SK-N-SH treated with all-trans-retinoic acid at 6 μM for 48 hours (cell line): Measurements from ENCODE around the gene ZNF850.
A peak's percentile ranks its signal among the peaks of the same experiment; 100 is the strongest.

Source experiments
- ATAC-seq: fragments of 200-7000 bp; cut with Tn5 transposase; 3 replicates; pipeline ENCODE4 v1.9.1; 2020; ENCODE audit warnings: mild to moderate bottlenecking, moderate library complexity
- BACH2 ChIP-seq: fragments of 250-450 bp; sonication (Bioruptor Pico); IDR thresholded peaks from 2 replicates; pipeline ENCODE4 v1.9.0; 2021; ENCODE audit warnings: mild to moderate bottlenecking, borderline replicate concordance
- CREB5 ChIP-seq: fragments of 250-450 bp; sonication (Bioruptor Pico); IDR thresholded peaks from 2 replicates; pipeline ENCODE4 v1.5.1; 2020; ENCODE audit warnings: low read depth, mild to moderate bottlenecking, moderate library complexity
- CSDC2 ChIP-seq: fragments of 250-450 bp; sonication (Bioruptor Pico); IDR thresholded peaks from 2 replicates; pipeline ENCODE4 v1.5.0; 2020; ENCODE audit warnings: mild to moderate bottlenecking, moderate library complexity
- ESRRG ChIP-seq: fragments of 250-450 bp; sonication (Bioruptor Pico); IDR thresholded peaks from 2 replicates; pipeline ENCODE4 v1.6.1; 2021; ENCODE audit warnings: mild to moderate bottlenecking
- GLIS3 ChIP-seq: fragments of 250-450 bp; sonication (Bioruptor Pico); IDR thresholded peaks from 2 replicates; pipeline ENCODE4 v1.5.0; 2020; ENCODE audit warnings: mild to moderate bottlenecking, moderate library complexity
- ISL1 ChIP-seq: fragments of 250-450 bp; sonication (Bioruptor Pico); IDR thresholded peaks from 2 replicates; pipeline ENCODE4 v2.1.2; 2022; ENCODE audit warnings: mild to moderate bottlenecking, moderate library complexity
- OSR1 ChIP-seq: fragments of 250-450 bp; sonication (Bioruptor Pico); IDR thresholded peaks from 2 replicates; pipeline ENCODE4 v1.8.0; 2022; ENCODE audit warnings: moderate library complexity, mild to moderate bottlenecking, inconsistent platforms
- PATZ1 ChIP-seq: fragments of 250-450 bp; sonication (Bioruptor Pico); IDR thresholded peaks from 2 replicates; pipeline ENCODE4 v1.8.0; 2020; ENCODE audit warnings: mild to moderate bottlenecking, moderate library complexity, borderline replicate concordance
- POU6F1 ChIP-seq: fragments of 250-450 bp; sonication (Bioruptor Pico); IDR thresholded peaks from 2 replicates; pipeline ENCODE4 v1.8.0; 2021; ENCODE audit warnings: low read depth, mild to moderate bottlenecking, moderate library complexity, borderline replicate concordance
- PPARA ChIP-seq: fragments of 250-450 bp; sonication (Bioruptor Pico); IDR thresholded peaks from 2 replicates; pipeline ENCODE4 v1.5.0; 2020; ENCODE audit warnings: mild to moderate bottlenecking, borderline replicate concordance
- SNAI2 ChIP-seq: fragments of 250-450 bp; sonication (Bioruptor Pico); IDR thresholded peaks from 2 replicates; pipeline ENCODE4 v1.5.0; 2020; ENCODE audit warnings: mild to moderate bottlenecking, moderate library complexity
- TCF4 ChIP-seq: fragments of 250-450 bp; sonication (Bioruptor Pico); IDR thresholded peaks from 2 replicates; pipeline ENCODE4 v1.8.0; 2021; ENCODE audit warnings: mild to moderate bottlenecking, moderate library complexity, borderline replicate concordance
- TOX ChIP-seq: fragments of 250-450 bp; sonication (Bioruptor Pico); IDR thresholded peaks from 2 replicates; pipeline ENCODE4 v1.8.0; 2021; ENCODE audit warnings: mild to moderate bottlenecking, moderate library complexity, borderline replicate concordance
- TSHZ2 ChIP-seq: fragments of 250-450 bp; sonication (Bioruptor Pico); IDR thresholded peaks from 2 replicates; pipeline ENCODE4 v1.5.0; 2020; ENCODE audit warnings: mild to moderate bottlenecking, moderate library complexity
- ZC3H10 ChIP-seq: fragments of 250-450 bp; sonication (Bioruptor Pico); IDR thresholded peaks from 2 replicates; pipeline ENCODE4 v1.5.1; 2021; ENCODE audit warnings: mild to moderate bottlenecking, moderate library complexity
- ZFP3 ChIP-seq: fragments of 250-450 bp; sonication (Bioruptor Pico); IDR thresholded peaks from 2 replicates; pipeline ENCODE4 v1.5.0; 2020; ENCODE audit warnings: mild to moderate bottlenecking, moderate library complexity
- ZFP30 ChIP-seq: fragments of 450-650 bp; formaldehyde crosslinking; IDR thresholded peaks from 2 replicates; pipeline ENCODE4 v1.5.0; 2022; ENCODE audit warnings: mild to moderate bottlenecking, moderate library complexity
- ZNF70 ChIP-seq: fragments of 450-650 bp; formaldehyde crosslinking; IDR thresholded peaks from 2 replicates; pipeline ENCODE4 v1.5.0; 2020; ENCODE audit warnings: mild to moderate bottlenecking, moderate library complexity
- ZNF8 ChIP-seq: fragments of 450-650 bp; formaldehyde crosslinking; IDR thresholded peaks from 2 replicates; pipeline ENCODE4 v1.5.0; 2020; ENCODE audit warnings: mild to moderate bottlenecking, moderate library complexity

The ZNF850 gene

GRCh38 chr19:36772311-36773222, at the start of gene ZNF850:
TSS of gene ZNF850 (minus strand) at chr19:36772807. CDS start at chr19:36762606, 10,201 bp downstream.
- TF ChIP-seq TSHZ2 (CRISPR knock-in tag) (peak; percentile 60; the same call in 1 of the 2 replicates), ZFP30 (CRISPR knock-in tag) (no peak), TCF4 (CRISPR knock-in tag) (no peak)
- ATAC-seq: peak; percentile 97

DNA sequence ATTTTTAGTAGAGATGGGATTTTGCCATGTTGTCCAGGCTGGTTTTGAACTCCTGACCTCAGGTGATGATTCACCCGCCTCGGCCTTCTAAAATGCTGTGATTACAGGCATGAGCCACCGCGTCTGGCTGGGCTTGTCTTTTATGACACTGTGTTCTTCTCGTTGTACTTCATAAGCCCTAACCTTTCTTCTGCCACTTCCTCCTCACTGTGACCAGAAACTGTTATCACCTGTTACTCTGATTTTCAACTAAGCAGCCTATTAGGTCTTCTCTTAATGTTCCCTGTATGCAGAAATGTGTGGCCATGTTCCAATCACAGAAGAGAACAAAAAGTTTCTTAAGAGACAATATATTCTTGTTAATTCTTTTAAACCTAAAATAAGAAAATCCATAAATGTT, 49.2 kb upstream of the ZNF850 start:
- no peak for ATAC-seq

DNA sequence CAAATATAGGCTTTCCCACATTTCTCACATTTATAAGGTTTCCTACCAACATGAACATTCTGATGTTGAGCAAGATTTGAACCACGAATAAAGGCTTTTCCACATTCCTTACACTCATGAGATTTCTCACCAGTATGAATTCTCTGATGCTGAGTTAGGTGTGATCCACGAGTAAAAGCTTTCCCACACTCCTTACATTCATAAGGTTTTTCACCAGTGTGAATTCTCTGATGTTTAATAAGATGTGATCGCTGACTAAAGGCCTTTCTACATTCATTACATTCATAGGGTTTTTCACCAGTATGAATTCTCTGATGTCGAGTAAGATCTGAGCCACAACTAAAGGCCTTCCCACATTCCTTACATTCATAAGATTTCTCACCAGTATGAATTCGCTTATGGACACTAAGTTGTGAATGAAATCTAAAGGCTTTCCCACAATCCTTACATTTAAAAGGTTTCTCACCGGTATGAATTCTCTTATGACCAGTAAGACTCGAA, 46.6 kb upstream of the ZNF850 start:
- TF ChIP-seq ZNF8 (CRISPR knock-in tag) (no peak), TOX (no peak), OSR1 (no peak), PPARA (no peak), ZNF70 (CRISPR knock-in tag) (no peak), CREB5 (CRISPR knock-in tag) (no peak), PATZ1 (CRISPR knock-in tag) (no peak), ZC3H10 (CRISPR knock-in tag) (no peak), ISL1 (CRISPR knock-in tag) (no peak)
- ATAC-seq: no peak

More for the DNA sequence above, 49.2 kb upstream of the ZNF850 start:
- TF ChIP-seq ZFP3 (CRISPR knock-in tag) (no peak), GLIS3 (CRISPR knock-in tag) (no peak), ZC3H10 (CRISPR knock-in tag) (no peak), ESRRG (no peak), SNAI2 (CRISPR knock-in tag) (no peak), CSDC2 (no peak), BACH2 (CRISPR knock-in tag) (no peak), CREB5 (CRISPR knock-in tag) (no peak), TCF4 (CRISPR knock-in tag) (no peak), TSHZ2 (CRISPR knock-in tag) (no peak), ZNF70 (CRISPR knock-in tag) (no peak), ZFP30 (CRISPR knock-in tag) (no peak), POU6F1 (CRISPR knock-in tag) (no peak), ISL1 (CRISPR knock-in tag) (no peak)
